Stimulated activated CD8-positive, alpha-beta memory T cell treated with anti-CD3 and anti-CD28 coated beads, Interleukin-2, amount 100 ng/mL, for 48 hours (primary cell): Measurements from ENCODE around the gene SART3.
"Not testable (repeated sequence)": the region's sequence is repeated elsewhere in the genome, so short reads cannot be mapped to it uniquely, and the experiment has no call there.

ENCODE experiments used
- DNase-seq, 2 donors: peaks; one replicate each; pipeline ENCODE4 v3.0.0-alpha.2; 2020; ENCODE audit warnings: low read depth in 2 of 2

SART3 gene

DNA sequence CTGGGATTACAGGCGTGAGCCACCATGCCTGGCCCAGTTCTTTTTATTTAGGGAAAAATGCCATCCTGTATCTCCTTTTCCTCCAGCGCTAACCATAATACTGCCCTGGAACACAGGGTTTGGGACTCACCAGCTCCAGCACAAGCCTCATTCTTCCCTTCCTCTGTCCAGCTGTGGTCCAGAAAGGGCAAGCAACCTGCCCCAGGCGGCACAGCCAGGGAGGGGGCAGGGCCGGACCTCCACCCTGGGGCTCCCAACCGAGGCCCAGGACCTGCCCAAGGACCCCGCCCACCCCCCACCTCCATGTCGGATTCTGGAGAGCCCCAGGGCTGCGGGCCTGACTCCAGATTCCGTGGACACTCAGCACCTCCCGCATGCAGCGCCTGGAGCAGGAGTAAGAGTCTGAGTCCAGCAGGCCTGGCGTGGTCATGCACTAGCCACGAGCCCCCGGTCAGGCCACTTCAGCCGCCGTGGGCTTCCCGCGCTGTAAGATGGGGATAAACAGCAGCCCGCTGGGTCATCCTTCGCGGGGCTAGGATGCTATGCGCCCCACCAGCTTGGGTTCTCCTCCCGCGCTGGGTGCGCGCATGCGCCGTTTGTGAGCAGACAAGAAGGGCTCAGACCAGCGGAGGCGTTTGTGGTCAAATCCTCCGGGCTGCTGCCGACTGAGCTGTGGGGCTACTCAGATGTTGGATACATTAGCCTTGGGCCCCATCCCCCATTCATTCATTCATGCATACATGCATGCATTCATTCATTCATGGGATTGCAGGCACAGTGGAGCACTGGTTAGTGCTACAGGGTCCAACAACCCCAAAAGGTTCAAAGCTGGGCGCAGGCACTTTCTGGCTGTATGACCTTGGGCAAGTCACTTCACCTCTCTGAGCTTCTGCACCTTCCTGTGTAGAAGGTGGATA is 20.6 kb upstream of the SART3 start:
- DNase-seq: no peak

DNA sequence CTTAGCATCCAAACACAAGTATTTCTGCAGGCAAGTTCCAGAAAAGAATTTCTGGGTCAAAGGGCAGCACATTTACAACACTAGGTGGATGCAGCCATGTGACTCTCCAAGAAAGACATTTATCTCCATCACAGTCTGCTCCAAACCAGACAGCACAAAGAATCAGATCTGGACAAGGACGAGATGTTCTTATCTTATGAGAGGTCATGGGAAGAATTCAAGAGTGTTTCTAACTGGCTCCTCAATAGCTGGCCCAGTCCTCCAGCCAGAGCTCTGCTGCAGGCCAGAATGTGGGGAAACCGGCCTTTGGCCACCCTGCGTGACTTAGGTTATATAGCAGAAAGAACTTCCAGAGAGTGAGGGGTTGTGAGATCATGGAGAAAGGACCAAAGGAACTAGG is 19.6 kb upstream of the SART3 start:
- DNase-seq: no peak

DNA sequence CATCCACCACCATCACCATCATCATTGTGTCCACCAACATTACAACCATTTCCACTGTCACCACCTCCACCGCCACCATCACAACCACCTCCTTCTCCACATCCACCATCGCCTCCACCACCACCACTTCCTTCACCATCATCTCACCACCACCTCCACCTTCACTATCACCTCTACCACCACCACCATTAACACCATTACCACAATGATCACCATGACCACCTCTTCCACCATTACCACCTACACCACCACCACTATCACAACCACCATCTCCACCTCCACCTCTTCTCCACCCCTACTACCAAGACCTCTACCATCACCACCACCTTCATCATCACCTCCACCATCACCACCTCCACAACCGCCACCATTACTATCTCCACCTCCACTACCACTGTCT is 17.8 kb upstream of the SART3 start:
- no peak for DNase-seq

DNA sequence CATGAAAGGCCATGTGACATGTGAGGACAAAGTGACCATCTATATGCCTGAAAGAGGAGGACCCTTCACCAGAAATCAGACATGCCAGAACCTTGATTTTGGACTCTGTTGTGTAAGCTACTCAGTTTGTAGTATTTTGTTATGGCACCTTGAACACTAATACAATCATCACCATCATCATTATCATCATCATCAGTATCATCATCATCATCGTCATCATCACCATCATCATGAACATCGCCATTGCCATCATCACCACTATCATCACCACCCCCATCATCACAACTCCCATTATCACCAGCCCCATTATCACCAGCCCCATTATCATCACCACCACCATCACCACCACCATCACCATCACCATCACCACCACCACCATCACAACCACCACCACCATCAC is 17.3 kb upstream of the SART3 start:
- no peak for DNase-seq

DNA sequence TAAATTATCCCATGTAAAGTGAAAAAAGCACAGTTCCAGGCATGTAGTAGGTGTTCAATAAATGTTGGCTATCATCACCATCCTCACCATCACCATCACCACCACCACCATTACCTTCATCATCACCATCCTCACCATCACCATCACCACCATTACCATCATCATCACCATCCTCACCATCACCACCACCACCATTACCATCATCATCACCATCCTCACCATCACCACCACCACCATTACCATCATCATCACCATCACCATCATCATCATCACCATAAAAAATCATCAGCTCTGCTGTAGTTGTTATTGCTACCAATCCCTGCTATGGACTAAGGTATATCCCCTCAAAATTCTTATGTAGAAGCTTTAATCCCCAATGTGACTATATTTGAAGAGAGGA is 16.5 kb upstream of the SART3 start:
- no peak for DNase-seq

DNA sequence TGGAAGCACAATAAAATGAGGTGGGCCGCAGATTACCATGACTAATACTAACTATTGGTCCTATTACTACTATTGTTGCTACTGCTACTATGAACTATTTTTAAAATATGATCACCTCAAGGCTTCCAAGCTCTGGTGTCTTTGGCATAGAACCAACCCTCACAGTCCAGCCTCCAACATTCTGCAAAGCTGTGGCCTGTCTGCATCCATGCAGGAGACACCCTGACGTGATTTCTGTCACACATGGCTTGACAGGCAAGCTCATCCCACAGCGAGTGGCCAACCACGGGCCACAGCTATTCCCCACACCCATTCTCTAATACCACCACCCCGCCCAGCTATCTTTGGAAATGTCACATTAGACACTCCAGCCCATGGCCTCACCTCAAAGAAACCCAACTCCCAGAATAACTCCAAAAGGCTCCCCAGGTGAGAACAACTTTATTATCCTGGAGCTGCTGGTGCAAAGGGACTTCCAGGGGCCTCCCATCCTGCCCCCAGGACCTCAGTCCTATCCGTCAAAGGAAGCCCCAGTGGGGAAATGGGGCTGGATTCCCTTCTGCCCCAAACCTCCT is 15.8 kb upstream of the SART3 start:
- DNase-seq: no peak

DNA sequence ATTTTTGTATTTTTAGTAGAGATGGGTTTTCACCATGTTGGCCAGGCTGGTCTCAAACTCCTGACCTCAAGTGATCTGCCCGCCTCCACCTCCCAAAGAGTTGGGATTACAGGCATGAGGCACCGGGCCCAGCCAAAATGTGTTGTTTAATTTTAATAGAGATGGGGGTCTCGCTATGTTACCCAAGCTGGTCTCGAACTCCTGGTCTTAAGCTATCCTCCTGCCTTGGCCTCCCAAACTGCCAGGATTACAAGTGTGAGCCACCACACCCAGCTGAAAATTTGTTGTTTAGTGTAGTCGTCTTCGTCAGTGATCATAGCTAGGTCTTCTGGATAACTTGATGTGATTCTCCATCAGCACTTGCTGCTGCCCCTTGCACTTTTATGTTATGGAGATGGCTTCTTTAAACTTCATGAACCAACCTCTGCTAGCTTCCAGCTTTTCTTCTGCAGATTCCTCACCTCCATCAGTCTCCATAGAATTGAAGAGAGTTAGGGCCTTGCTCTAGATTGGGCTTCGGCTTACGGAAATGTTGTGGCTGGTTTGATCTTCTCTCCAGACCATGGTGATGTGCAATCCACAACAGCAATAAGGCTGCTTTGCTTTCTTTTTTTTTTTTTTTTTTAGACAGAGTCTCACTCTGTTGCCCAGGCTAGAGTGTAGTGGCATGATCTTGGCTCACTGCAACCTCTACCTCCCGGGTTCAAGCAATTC is 14.4 kb upstream of the SART3 start:
- no peak for DNase-seq

DNA sequence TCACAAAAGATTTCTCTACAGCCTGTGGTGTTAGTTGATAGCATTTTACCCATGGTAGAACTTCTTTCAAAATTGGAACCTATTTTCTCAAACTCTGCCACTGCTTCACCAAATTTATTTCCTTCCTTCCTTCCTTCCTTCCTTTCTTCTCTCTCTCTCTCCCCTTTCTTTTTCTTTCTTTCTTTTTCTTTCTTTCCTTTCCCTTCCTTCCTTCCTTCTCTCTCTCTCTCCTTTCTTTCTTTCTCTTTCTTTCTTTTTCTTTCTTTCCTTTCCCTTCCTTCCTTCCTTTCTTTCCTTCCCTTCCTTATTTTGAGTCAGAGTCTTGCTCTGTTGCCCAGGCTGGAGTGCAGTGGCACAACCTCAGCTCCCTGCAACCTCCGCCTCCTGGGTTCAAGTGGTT is 13.3 kb upstream of the SART3 start:
- DNase-seq: not testable (repeated sequence)

DNA sequence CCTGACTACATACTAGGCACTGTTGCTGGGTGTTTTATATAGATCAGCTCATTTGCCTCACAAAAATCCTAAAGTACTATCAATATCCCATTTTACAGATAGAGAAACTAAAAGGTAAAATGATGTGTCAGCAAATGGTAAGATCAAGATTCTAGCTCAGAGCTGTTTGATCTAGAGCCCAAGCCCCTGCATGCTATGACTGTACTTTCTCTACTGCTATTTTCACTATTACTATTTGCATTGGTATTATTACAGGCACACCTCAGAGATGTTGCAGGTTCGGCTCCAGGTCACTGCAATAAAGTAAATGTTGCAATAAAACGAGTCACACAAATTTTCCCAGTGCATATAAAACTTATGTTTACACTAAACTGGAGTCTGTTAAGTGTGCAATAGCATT is 12.3 kb upstream of the SART3 start:
- no peak for DNase-seq

DNA sequence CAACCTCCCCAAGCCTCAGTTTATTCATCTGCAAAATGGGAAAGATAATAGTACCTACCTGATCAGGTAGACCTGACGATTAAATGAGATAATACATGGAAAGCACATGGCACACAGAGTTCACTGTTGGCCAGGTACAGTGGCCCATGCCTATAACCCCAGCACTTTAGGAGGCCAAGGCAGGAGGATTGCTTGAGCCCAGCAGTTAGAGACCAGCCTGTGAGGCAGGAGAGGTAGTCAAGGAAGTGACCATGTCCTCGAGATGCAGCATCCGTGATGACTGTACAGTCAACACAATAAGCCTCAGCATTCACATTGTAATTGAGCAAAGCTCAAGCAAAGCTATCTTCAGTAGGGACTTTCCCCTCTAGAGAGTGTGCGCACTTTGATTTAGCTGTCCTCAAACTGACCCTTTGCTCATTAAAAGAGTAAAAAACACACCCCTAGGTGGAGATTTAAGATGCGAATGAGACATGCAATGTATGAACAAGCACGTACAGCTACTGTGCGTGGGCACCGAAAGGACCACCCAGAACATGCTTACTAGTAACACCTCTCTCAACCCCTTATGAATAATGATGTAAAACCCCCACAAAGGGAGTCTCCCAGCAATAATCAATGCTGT is 11.3 kb upstream of the SART3 start:
- no peak for DNase-seq

DNA sequence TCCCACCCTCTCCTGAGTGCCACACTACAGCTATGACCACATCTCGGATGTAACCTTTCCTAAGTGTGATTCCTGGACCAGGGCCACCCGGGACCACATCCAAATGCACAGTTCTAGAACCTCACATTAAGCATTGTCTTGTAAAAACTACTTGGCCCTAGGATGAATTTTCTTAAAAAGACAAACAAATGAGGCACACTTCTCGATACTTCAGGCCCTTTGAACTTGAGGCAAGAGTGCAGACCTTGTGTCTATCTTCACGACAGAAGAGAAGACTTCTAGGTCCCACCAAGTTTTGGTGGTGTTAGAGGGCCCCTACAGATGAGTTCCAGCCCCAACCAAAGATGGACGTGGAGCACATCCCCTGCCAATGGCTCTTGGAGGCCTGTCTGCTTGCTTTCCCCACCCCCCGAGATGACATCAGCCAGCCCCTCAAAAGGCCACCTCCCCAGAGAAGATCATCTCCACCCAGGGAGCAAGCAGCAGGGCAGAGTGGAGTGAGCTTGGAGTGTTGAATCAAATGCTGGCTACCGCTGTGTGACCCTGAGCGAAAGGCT is 10.7 kb upstream of the SART3 start:
- DNase-seq: no peak

DNA sequence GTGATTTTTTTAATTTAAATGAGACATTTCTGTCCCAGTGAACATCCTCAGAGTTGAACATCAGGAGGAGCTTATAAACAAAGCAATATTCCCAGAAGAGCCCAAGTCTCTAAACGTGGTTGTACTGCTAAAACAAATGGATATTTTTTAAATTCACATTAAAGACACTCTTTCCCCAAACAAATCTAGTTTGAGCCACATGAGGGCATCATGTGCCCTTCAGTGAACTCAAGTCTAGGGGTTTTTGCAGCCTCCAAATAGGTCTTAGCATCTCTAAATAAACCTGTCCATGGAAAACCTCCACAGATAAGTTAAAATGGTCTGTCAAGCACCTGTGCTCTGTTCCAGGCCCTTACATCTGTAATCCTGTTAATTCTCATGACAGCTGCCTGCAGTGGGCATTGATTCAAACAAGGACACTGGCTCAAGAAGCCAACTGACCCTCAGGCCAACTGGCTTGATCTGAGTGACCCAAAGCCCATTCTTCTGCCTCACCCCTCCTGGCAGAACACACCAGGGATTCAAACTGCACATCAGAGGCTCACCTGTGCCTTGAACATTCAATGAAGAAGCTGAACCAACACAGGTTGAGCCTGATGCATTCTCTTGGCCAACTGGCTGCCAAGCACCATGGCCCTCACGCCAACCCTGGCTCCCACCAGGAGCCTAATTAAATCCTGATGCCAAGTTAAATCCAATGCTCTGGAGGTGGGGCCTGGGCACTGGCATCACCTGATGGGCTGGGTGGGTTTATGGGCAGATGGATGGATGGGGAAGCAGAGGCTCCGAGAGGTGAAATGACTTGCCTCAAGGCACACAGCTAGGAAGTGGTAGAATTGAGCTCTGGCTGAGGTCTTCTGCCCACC is 10.0 kb upstream of the SART3 start:
- DNase-seq: no peak

DNA sequence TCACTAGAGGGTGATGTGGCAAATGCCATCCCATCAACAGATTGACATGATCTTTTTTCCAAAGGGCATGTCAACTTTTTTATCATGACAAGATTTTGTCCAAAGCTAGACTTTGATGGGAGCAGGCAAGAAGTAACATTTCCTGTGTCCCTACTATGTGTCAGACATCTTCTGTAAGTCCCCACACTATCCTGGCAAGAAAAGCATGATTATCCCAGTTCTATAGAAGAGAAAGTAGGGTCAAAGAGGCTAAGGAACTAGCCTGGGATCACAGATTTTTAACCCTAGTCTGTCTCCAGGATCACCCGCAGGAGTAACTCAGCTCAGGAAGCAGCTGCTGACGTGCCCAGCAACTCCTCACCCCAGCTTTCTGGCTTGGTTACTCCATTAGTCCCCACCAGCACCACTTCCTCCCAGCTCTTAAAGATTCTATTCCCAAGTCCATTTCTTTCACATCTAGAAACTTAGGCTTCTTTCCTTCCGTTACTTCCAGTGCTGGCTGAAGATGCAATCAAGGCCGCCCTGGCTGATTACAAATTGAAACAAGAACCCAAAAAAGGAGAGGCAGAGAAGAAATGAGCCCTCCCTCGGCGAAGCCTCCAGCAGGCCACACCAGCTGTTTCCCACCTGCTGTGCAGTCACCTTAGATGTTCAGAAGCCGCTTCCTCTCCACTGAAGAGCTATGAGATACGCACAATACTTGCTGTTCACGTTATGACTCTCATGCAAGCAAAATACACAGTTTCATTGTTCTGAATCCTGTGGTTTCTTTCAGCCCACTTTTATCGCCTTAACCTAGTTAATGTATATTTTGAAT is 7.6 kb upstream of the SART3 start:
- peak in 1 of 2 donors; percentile 54 for DNase-seq

DNA sequence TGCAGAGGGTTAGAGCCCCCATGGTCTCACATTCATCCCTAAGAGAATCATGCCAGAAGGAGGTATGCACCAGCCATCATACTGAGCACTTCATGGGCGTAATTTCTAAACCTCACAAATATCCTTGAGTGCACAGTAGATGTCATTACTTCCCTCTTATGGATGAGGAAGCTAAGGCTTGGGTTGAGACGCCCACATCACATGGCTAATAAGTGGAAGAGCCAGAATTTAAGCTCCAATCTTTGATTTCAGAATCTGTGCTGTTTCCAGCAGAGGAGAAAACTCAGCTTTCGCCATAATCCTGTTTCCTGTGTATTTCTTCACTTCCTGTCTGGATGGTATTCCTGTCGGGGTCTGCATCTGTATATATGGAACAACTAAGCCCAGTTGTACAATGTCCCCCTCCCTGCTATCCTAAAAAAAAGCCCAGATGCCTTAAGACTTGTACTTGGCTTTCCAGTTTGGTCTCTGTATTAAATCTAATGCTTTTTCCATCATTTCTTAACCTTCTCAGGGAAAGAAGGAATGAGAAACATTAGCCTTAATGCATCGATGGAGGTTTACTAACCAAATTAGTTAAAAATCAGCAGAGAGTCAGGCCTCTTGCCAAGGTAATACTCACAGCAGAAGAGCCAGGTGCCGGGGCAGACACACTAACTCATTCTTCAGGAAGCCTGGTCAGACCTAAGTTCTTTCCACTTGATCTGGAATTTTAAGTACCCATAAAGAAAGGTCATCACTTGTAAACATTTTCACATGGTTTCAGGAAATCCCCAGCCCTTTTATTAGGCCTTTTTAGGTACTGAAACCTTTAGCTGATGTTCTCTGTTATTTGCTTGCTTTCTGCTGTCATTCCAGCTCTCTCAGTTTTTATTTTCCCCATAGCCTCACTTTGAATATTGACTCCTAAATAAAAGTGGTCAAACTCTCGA is 6.7 kb upstream of the SART3 start:
- no peak for DNase-seq

DNA sequence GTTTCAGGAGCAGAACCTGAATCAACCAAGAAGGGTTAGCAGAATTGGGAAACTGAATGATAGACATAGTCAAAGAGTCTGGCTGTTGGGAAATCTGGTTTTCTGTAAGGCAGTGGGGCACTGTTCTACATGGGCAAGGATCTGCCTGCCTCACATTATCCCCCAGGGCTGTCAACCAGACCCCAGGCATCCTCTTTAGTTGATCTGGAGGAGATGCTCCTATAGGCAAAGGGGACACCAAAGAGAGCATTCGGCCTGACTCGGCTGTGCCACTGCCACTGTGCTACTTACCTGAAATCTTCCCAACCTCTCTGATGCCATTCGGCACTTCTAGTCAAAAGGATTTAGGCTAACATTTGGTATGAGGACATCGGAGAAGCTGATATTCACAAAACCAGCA is 5.5 kb upstream of the SART3 start:
- no peak for DNase-seq

DNA sequence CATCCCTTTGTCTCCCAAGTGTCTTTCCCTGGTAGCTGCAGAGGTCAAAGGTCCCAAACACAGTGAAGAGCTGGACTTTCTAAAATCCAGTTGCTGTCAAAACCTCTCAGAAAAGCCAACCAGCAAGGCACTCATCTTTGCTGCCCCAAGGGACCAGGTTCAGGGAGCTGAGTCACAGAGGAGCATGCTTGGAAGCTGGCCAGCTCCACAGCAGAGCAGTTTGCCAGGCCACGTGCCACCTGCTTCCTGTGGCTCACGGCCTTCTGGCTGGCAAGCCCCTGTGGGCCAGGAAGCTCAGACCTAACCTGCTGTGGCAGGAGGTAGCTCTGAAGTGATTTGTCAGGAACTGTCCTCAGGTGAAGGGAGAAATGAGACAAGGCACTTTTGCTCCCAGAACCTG is 5.0 kb upstream of the SART3 start:
- no peak for DNase-seq

DNA sequence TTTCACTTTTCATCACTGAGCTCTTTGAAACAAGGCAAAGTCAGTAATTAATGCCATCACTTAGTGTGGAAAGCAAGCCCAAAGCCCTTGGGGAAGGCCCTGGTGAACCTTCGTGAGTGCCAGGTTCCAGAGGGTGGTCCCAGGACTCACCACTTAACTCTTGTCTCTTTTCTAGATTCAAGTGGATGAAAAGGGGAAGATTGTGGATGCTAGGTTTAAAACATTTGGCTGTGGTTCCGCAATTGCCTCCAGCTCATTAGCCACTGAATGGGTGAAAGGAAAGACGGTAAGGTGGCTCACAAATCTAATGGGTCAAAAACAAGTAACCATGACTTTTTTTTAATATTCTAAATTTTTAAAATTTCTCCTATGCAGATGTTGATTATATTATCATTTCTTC is 4.2 kb upstream of the SART3 start:
- no peak for DNase-seq

DNA sequence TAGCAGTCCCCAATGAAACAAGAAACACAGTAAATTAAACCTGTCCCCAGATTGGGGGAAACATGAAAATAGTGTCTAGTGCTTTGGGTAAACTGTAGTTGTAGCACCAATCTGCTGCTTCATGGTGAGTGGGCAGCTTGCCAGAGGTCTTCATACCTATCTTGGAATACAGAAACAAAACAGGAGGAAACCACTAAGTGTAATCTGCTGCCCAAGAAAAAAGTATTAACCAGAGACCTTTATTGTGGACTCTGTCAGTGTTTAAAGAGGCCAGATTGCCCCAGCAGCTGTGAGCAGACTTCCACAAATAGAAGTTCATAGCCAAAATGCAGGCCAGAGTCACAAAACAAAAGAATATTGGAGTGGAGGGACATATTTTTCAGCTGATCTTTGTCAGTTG is 3.8 kb upstream of the SART3 start:
- DNase-seq: no peak

DNA sequence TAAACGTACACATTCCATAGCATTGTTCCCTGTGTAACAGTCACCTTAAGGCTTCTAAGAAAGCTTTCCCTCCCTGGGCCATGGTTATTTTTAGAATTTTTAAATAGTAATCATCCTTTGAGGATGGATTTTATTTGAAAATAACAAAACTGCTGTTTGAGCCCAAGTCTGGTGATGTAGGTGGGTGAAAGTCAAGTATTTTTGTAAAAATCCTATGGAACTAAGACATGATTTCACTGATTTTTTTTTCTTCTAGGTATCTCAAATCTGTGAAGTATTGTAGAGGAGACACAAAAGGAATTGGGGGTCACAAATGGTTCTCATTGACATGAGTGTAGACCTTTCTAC is 2.8 kb upstream of the SART3 start:
- DNase-seq: no peak
